HG02623 (cell line): ENCODE measurements around the gene PTBP1.
A peak's percentile ranks its signal among the peaks of the same experiment; 100 is the strongest.

Experiments
- ATAC-seq: cut with Tn5 transposase; IDR thresholded peaks from one replicate; pipeline ENCODE4 v1.9.1; 2021; ENCODE audit warnings: moderate library complexity; ENCODE audit not compliant: unreplicated experiment

Gene PTBP1

DNA sequence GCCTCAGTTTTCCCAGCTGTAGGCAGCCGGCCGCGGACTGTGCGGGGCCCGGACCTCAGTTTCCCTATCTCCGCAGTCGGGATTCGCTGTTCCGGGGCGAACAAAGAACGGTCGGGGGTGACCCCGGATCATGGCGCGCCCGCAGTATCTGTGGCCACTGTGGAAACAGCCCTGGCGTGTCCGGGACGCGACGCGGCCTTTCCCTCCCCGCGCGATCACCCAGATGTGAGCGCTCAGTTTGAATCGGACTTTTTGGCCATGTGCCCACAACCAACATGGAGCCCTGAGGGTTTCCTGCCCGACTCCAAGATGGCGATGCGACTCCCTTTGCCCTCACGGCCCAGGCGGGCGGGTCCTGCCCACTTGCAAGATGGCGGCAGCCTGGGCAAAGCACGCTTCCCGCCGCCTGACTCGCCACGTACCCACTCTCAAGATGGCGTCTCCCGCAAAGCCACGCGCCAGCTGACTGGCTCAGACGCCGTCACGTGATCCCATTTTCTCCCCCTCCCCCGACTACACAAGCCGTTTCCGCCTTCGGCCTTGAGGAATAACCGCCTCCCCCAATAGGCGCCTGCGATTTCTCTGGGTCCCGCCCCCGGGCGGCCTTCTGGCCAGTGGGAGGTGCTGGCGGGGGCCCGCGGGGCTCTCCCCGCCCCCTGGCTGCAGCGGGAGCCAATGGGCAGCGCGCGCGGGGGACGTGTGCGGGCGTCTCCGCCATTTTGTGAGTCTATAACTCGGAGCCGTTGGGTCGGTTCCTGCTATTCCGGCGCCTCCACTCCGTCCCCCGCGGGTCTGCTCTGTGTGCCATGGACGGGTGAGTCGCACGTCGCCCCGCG lies at the start of gene PTBP1:
PTBP1 (plus strand) TSS at position 761 of the 836 bp plus-strand sequence; CDS start at position 807, 46 bp downstream.
- peak; percentile 76 for ATAC-seq

DNA sequence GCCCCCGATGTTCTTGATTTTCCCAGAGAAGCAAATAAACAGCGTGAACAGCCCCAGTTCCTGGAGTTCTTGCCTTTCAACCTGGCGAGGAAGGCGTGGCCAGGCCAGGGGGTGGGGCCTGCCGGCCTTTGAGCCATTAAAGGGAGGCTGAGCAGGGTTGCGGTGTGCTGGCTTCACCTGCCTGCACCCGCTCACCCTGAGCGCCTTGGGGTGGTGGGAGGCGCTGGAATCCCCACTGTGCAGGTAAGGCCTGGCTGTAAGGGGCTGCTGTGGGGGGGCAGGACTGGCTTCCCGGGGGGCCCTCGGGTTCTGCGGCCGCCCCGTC lies 49.0 kb upstream of the PTBP1 start:
- no peak for ATAC-seq

DNA sequence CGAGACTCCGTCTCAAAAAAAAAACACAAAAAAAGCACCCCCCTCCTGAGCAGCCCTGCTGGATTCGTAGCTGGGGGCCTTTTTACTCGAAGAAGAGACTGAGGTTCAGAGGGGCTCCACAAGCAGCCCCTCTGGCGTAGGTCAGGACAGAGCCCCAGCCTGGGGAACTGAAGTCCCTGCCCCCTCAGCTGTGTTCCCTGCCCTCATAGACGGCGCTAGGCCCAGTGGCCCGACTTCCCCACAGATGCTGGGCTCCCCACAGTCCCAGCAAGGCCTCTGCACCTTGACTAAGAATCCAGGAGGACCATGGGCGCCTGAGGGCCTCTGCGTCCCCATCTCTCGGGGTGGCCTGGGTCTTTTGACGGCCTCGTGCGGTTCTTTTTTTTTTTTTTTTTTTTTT lies 47.4 kb upstream of the PTBP1 start:
- no peak for ATAC-seq

DNA sequence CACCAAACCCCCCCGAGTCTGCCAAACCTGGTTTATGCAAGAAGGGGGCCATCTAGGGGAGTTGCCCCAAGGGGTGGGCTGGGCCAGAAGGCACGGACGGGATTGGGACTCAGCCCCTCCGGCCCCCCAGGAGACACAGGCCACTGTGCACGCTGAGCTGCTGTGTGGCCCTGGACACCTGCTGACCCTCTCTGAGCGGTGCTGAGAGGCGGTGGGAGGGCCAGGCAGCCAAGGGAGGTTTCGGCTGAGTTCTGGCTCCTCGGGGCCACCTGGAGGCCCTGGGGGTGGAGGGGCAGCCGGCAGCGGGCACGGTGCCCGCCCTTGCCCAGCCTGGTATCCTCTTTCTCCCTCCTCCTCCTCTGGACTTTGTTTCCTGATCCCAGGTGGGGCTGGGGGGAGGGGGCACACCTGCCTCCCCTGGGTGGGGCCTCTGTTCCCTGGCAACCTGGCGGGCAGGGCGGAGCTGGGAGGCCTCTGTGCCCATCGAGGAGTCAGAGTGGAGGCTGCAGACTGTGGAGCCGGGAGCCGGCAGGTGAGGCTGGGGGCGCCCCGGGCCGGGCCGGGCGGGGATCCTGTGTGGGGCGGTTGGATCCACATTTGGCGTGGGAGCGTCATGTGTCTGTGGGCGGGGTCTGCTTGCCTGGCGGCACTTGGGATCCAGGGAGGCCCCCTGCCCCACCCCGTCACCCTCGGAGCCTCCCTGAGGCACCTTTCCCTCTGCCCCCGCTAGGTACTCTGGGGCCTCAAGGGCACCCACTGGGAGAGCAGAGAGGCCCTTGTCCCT lies 46.4 kb upstream of the PTBP1 start, which contains the start of gene MISP:
MISP (plus strand) TSS at position 473 of the 784 bp plus-strand sequence. CDS start 5,835 bp downstream, outside the sequence.
- no peak for ATAC-seq

DNA sequence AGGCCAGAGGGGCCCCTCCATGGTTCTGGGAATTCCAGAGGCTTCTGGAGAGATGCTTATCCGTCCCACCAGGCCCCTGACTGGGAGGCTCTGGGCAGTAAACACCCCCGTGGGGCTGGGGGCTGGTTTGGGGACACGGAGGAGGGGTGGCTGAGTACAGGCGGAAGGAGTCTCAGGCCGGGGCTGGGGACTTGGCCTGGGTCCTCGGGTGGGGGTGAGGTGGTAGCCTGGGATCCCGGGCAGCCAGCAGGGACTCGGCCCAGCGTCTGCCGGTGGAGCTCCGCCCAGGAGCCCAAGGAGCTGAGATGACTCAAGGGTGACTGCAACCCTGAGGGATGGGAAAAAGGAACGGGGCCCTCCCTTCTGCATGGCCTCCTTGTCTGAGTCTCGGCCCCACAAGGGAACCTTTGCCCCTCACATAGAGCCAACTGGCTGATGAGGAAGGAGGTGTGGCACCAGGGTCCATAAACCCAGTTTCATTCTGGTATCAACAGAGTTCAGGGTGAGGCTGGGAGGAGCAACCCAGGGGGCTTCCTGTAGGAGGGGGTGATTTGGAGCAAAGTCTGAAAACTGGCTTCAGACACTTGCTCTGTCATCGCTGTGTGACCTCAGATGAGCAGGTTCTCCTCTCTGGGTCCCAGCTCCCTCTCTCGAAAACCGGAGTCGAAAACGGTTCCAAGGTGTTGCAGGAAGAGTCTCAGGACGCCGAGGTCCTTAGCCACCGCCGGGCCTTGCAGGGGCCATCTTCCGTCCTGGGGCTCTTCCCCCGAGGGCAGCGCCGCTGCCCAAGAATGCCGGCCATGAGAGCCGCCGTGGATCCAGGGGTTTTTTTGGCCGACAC lies 45.5 kb upstream of the PTBP1 start:
- no peak for ATAC-seq

DNA sequence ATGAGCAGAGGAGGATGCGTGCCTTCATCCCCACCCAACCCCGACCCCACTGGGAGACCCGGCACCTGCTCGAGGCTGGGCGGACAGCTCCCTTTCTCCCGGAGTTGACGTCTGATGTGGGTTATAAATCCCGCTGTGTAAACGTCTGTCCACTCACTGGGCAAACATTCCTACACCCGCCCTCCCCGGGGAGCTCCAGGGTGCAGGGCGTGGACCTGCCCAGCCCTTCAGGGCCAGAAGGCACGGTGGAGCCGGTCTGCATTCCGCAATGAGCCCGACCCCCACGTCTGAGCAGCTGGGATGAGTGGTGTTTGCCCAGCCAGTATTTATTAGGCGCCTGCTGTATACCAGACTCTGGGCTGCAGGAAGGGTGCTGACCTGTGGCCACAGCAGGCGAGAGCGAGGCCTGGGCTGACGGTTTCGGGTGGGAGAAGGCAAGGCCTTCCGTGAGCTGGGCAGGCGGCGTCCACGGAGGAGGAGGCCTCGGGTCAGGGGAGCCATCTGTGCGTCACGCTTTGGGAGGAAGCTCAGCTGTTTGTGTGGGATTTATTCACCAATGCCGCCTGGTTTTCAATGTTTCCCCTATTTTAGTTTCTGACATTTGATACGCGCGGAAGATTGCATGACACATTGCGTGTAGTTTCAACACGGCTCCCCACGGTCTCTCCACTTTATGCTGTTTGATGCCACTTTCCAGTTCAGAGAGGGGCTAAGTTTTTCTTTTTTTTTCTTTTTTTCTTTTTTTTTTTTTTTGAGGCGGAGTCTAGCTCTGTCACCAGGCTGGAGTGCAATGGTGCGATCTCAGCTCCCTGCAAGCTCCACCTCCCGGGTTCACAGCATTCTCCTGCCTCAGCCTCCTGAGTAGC lies 44.4 kb upstream of the PTBP1 start:
- ATAC-seq, result no peak

DNA sequence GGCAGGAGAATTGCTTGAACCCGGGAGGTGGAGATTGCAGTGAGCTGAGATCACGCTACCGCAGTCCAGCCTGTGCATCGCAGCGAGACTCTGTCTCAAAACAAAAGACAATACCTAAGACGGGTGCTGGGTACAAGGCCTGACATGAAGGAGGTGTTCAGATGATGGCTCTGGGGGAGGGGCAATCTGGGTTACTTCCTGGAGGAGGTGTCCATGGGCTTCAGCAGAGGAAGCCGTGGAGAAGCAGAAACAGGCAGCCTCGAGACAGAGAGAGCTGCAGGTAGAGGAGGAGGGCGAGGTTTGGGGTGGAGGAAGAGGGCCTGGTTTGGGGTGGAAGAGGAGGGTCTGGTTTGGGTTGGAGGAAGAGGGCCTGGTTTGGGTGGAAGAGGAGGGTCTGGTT lies 42.7 kb upstream of the PTBP1 start:
- no peak for ATAC-seq

DNA sequence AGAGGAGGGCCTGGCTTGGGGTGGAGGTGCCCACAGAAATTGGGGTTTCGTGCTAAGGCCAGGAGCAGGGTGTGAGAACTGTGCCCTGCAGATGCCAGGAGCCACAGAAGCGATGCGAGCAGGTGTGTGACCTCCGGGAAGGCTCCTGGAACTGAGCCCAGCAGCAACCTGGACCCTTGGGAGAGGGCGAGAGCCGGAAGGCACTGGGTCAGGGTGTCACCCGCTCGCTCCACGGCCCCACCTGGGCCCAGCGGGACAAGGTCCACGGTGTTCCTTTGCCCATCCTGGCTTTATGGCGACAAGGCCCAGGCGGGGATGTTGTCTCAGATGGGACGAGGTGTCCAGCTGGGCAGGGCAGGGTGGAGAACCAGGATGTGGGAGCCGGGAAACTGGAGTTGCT lies 42.2 kb upstream of the PTBP1 start:
- no peak for ATAC-seq

DNA sequence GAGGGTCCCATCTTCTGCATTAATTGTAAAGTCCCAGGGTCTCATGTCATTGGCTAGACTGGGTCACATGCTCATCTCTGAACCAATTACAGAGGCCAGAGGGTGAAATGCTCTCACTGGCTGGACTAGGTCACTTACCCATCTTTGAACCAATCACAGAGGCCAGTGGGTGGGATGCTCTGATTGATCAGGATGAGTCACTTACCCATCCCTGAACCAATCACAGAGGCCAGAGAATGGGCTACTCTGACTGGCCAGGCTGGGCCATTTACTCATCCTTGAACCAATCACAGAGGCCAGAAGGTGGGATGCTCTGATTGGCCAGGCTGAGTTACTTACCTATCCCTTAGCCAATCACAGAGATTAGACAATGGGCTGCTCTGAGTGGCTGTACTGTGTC lies 41.0 kb upstream of the PTBP1 start:
- ATAC-seq, result no peak

DNA sequence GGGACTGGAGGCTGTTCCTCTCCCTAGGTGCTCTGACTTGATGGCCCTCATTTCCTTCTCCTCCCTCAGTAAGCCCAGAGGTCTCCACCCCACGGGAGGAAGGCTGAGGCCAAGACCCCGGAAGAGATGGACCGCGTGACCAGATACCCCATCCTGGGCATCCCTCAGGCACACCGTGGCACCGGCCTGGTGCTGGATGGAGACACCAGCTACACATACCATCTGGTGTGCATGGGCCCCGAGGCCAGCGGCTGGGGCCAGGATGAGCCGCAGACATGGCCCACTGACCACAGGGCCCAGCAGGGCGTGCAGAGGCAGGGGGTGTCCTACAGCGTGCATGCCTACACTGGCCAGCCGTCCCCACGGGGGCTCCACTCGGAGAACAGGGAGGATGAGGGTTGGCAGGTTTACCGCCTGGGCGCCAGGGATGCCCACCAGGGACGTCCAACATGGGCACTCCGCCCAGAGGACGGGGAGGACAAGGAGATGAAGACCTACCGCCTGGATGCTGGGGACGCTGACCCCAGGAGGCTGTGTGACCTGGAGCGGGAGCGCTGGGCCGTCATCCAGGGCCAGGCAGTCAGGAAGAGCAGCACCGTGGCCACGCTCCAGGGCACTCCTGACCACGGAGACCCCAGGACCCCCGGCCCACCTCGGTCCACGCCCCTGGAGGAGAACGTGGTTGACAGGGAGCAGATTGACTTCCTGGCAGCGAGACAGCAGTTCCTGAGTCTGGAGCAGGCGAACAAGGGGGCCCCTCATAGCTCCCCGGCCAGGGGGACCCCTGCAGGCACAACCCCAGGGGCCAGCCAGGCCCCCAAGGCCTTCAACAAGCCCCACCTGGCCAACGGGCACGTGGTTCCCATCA lies 40.2 kb upstream of the PTBP1 start:
- ATAC-seq, result no peak

DNA sequence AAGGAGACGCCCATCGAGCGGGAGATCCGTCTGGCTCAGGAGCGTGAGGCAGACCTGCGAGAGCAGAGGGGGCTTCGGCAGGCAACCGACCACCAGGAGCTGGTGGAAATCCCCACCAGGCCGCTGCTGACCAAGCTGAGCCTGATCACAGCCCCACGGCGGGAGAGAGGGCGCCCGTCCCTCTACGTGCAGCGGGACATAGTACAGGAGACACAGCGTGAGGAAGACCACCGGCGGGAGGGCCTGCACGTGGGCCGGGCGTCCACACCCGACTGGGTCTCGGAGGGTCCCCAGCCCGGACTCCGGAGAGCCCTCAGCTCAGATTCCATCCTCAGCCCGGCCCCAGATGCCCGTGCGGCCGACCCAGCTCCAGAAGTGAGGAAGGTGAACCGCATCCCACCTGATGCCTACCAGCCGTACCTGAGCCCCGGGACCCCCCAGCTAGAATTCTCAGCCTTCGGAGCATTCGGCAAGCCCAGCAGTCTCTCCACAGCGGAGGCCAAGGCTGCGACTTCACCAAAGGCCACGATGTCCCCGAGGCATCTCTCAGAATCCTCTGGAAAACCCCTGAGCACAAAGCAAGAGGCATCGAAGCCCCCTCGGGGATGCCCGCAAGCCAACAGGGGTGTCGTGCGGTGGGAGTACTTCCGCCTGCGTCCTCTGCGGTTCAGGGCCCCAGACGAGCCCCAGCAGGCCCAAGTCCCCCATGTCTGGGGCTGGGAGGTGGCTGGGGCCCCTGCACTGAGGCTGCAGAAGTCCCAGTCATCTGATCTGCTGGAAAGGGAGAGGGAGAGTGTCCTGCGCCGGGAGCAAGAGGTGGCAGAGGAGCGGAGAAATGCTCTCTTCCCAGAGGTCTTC lies 39.2 kb upstream of the PTBP1 start:
- no peak for ATAC-seq

DNA sequence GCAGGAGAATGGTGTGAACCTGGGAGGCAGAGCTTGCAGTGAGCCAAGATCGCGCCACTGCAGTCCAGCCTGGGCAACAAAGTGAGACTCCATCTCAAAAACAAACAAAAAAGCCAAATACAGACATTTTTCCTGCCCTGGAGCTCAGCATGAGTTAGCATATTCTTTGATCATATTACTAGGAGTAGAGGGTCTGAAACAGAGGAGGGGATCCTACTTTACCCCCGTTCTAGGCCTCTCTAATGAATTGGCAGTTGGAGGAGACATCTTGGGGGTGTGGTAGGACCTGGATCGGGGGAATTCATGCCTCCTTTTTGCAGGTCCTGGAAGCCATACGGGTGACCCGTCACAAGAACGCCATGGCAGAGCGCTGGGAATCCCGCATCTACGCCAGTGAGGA lies 34.1 kb upstream of the PTBP1 start:
- ATAC-seq, result no peak

DNA sequence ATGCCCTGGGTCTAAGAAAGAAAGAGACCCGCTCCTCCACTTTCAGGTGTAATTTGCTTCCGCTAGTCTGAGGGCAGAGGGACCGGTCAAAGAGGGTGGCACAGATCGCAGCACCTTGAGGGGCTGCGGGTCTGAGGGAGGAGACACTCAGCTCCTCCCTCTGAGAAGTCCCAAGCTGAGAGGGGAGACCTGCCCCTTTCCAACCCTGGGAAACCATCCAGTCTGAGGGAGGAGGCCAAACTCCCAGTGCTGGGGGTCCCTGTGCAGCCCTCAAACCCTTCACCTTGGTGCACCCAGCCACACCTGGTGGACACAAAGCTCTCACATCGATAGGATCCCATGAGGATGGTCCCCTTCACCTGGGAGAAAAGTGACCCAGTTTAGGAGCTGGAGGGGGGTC lies 33.4 kb upstream of the PTBP1 start:
- ATAC-seq, result no peak

DNA sequence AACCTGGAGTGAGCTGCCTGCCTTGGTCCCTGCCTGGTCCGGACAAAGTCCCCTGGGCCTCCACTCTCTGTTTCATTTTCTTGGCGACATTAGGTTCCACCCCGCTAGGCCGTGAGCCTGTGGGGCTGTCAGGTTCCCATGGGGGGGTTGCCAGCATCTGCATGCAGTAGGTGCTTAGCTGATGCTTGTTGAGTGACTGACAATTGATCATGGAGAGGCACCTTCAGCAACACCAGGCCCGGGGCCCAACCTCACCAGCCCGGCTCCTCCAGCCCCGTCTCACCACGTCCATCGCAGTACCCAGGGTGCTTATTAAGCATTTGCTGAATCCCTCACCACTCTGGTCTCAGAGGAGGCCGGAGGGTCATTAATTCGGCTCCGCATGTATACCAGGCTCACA lies 33.0 kb upstream of the PTBP1 start:
- ATAC-seq, result no peak

DNA sequence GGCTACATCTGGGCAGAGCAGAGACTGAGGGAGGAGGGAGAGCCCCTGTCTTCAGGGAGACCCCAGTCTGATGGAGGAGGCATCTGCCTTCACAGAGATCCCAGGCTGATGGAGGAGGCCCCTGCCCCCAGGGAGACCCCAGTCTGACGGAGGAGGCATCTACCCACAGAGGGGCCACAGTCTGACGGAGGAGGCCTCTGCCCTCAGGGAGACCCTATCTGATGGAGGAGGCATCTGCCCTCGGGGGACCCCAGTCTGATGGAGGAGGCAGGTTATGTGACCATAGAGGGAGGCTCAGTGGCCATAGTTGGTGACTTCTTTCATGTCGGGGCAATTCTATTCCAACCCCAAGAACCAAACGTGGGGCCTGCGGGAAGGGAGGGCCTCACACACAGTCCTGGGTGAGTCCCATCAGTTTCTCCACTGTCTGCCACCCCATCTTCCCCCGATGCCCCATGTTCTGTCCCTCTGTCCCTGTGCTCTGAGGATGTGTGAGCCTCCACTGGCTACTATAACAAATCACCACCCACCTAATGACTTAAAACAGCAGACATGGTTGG lies 32.0 kb upstream of the PTBP1 start:
- no peak for ATAC-seq

DNA sequence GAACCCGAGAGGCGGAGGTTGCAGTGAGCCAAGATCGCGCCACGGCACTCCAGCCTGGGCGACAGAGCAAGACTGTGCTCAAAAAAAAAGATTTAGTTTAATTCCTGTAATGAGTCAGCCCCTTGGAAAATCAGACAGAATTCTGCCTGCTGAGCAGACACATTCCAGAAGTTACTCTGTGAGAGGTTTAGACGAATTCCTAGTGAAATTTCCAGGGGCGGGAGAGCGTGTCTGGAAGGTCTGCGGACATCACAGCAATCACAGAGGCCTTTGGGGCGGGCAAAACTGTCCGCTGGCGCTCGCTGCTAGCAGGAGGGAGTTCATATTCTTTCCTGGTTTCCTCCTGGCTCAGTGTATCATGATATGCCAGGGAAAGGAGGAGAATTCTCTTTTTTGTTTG lies 28.8 kb upstream of the PTBP1 start:
- ATAC-seq, result no peak

DNA sequence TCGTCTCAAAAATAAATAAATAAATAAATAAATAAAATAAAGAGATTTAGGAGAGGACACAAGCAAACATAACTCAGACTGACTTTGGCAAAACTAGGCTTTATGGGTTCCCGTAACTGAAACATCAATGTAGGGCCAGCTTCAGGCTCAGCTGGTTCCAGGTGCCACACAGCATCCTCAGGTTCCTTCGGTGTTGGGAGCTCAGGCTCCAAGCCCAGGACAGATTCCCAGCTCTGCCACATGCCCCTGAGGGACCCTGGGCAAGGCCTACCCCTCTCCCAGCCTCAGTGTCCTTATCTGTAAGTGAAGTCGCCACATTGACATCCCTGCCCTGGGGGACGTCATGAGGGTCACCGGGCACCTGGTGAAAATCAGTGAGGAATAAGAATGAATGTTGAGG lies 27.6 kb upstream of the PTBP1 start:
- no peak for ATAC-seq

DNA sequence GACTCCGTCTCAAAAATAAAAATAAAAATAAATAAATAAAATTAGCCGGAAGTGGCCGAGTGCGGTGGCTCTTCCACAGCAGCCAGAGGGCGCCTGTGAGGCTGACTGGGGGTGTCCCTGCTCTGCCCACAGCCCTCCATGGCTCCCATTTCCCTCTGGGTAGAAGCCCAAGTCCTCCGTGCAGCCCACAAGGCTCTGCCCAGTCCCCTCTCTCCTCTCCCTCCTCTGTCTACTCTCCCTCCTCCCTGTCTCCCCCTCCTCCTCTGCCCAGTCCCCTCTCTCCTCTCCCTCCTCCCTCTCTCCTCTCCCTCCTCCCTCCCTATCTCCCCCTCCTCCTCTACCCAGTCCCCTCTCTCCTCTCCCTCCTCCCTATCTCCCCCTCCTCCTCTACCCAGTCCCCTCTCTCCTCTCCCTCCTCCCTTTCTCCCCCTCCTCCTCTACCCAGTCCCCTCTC lies 25.9 kb upstream of the PTBP1 start:
- ATAC-seq, result no peak
